ENCODE measurements around the gene IRF9.

The IRF9 gene

GRCh38 chr14:24206260-24207103 lies 45.4 kb downstream of the IRF9 start:
- Histone ChIP-seq H3K9me3 (ENCODE audit: control insufficient read depth, low read length) (no peaks in the 10 kb centered on the region), H3K4me1 (ENCODE audit: control insufficient read depth, insufficient read depth, low read length) (no peaks in the 10 kb centered on the region), H3K27ac (ENCODE audit: insufficient read depth, low read depth, low read length, poor library complexity, severe bottlenecking) (no peak overlapping the region), H3K4me3 (ENCODE audit: insufficient read depth, low read depth, low read length) (no peak overlapping the region), H3K27me3 (ENCODE audit: control insufficient read depth, insufficient read depth, low read length, poor library complexity, severe bottlenecking) (no peaks in the 10 kb centered on the region), H3K36me3 (ENCODE audit: control insufficient read depth, insufficient read depth, low read length) (peaks cover 40% of the 10 kb centered on the region)
- 93 to 95% methylated on average over 11 of the region's 11 CpGs for WGBS, 2 experiments

- no peaks in the 10 kb centered on the region for H3K27me3 ChIP-seq (ENCODE audit: control insufficient read depth, insufficient read depth, low read length, poor library complexity, severe bottlenecking)
- no peaks in the 10 kb centered on the region for H3K4me1 ChIP-seq (ENCODE audit: control insufficient read depth, insufficient read depth, low read length)
- peaks cover 39% of the 10 kb centered on the region for H3K36me3 ChIP-seq (ENCODE audit: control insufficient read depth, insufficient read depth, low read length)
- H3K9me3 ChIP-seq (ENCODE audit: control insufficient read depth, low read length), result no peaks in the 10 kb centered on the region
- H3K27ac ChIP-seq (ENCODE audit: insufficient read depth, low read depth, low read length, poor library complexity, severe bottlenecking), result no peak overlapping the region
- 93 to 96% methylated on average over 5 of the region's 5 CpGs for WGBS, 2 experiments
- H3K4me3 ChIP-seq (ENCODE audit: insufficient read depth, low read depth, low read length), result no peak overlapping the region
These were observed 46.1 kb downstream of the IRF9 start for GRCh38 chr14:24207104-24207551.

- no peaks in the 10 kb centered on the region for H3K4me1 ChIP-seq (ENCODE audit: control insufficient read depth, insufficient read depth, low read length)
- no peak overlapping the region for H3K4me3 ChIP-seq (ENCODE audit: insufficient read depth, low read depth, low read length)
- H3K9me3 ChIP-seq (ENCODE audit: control insufficient read depth, low read length), result no peaks in the 10 kb centered on the region
- 94% methylated on average over 2 of the region's 2 CpGs for WGBS, 2 experiments
- no peak overlapping the region for H3K27ac ChIP-seq (ENCODE audit: insufficient read depth, low read depth, low read length, poor library complexity, severe bottlenecking)
- peaks cover 39% of the 10 kb centered on the region for H3K36me3 ChIP-seq (ENCODE audit: control insufficient read depth, insufficient read depth, low read length)
- no peaks in the 10 kb centered on the region for H3K27me3 ChIP-seq (ENCODE audit: control insufficient read depth, insufficient read depth, low read length, poor library complexity, severe bottlenecking)
These were observed 46.6 kb downstream of the IRF9 start for GRCh38 chr14:24207625-24208024.

- peaks cover 8% of the 10 kb centered on the region for H3K4me1 ChIP-seq (ENCODE audit: control insufficient read depth, insufficient read depth, low read length)
- no peak overlapping the region for H3K27ac ChIP-seq (ENCODE audit: insufficient read depth, low read depth, low read length, poor library complexity, severe bottlenecking)
- peaks cover 28% of the 10 kb centered on the region for H3K36me3 ChIP-seq (ENCODE audit: control insufficient read depth, insufficient read depth, low read length)
- no peak overlapping the region for H3K4me3 ChIP-seq (ENCODE audit: insufficient read depth, low read depth, low read length)
- WGBS, 2 experiments, result 94 to 95% methylated on average over 6 of the region's 6 CpGs
- no peaks in the 10 kb centered on the region for H3K27me3 ChIP-seq (ENCODE audit: control insufficient read depth, insufficient read depth, low read length, poor library complexity, severe bottlenecking)
- H3K9me3 ChIP-seq (ENCODE audit: control insufficient read depth, low read length), result no peaks in the 10 kb centered on the region
These were observed 50.2 kb downstream of the IRF9 start for GRCh38 chr14:24211311-24211710.

- H3K27me3 ChIP-seq (ENCODE audit: control insufficient read depth, insufficient read depth, low read length, poor library complexity, severe bottlenecking), result no peaks in the 10 kb centered on the region
- H3K9me3 ChIP-seq (ENCODE audit: control insufficient read depth, low read length), result no peaks in the 10 kb centered on the region
- peaks cover 8% of the 10 kb centered on the region for H3K4me1 ChIP-seq (ENCODE audit: control insufficient read depth, insufficient read depth, low read length)
- WGBS, 2 experiments, result 0 to 1% methylated on average over 53 of the region's 53 CpGs
- H3K36me3 ChIP-seq (ENCODE audit: control insufficient read depth, insufficient read depth, low read length), result peaks cover 22% of the 10 kb centered on the region
- peak within 1 kb of the TSS; percentile 92 for H3K27ac ChIP-seq (ENCODE audit: insufficient read depth, low read depth, low read length, poor library complexity, severe bottlenecking)
- peak within 1 kb of the TSS; percentile 54 for H3K4me3 ChIP-seq (ENCODE audit: insufficient read depth, low read depth, low read length)
These were observed 52.1 kb downstream of the IRF9 start, which contains the start of gene CHMP4A for GRCh38 chr14:24212924-24213865. CHMP4A (minus strand) TSS chr14:24213488; CDS start chr14:24213439, 49 bp downstream.

GRCh38 chr14:24213866-24214662 lies 53.0 kb downstream of the IRF9 start:
- H3K36me3 ChIP-seq (ENCODE audit: control insufficient read depth, insufficient read depth, low read length), result peaks cover 16% of the 10 kb centered on the region

GRCh38 chr14:24215495-24216344 lies 54.7 kb downstream of the IRF9 start, which contains the start of gene MDP1:
MDP1 (minus strand) TSS chr14:24216066; CDS start chr14:24215955, 111 bp downstream.
- WGBS, 2 experiments, result 2% methylated on average over 40 of the region's 40 CpGs
- no peaks in the 10 kb centered on the region for H3K9me3 ChIP-seq (ENCODE audit: control insufficient read depth, low read length)
- peaks cover 8% of the 10 kb centered on the region for H3K4me1 ChIP-seq (ENCODE audit: control insufficient read depth, insufficient read depth, low read length)
- H3K27ac ChIP-seq (ENCODE audit: insufficient read depth, low read depth, low read length, poor library complexity, severe bottlenecking), result no peak within 1 kb of the TSS
- peak within 1 kb of the TSS; percentile 65 for H3K4me3 ChIP-seq (ENCODE audit: insufficient read depth, low read depth, low read length)
- peaks cover 3% of the 10 kb centered on the region for H3K36me3 ChIP-seq (ENCODE audit: control insufficient read depth, insufficient read depth, low read length)
- no peaks in the 10 kb centered on the region for H3K27me3 ChIP-seq (ENCODE audit: control insufficient read depth, insufficient read depth, low read length, poor library complexity, severe bottlenecking)

More at GRCh38 chr14:24213866-24214662, 53.0 kb downstream of the IRF9 start:
- H3K9me3 ChIP-seq (ENCODE audit: control insufficient read depth, low read length), result no peaks in the 10 kb centered on the region
- WGBS, 2 experiments, result 95% methylated on average over 7 of the region's 7 CpGs
- H3K4me1 ChIP-seq (ENCODE audit: control insufficient read depth, insufficient read depth, low read length), result peaks cover 8% of the 10 kb centered on the region
- H3K4me3 ChIP-seq (ENCODE audit: insufficient read depth, low read depth, low read length), result peak overlapping the region; percentile 54
- H3K27me3 ChIP-seq (ENCODE audit: control insufficient read depth, insufficient read depth, low read length, poor library complexity, severe bottlenecking), result no peaks in the 10 kb centered on the region
- H3K27ac ChIP-seq (ENCODE audit: insufficient read depth, low read depth, low read length, poor library complexity, severe bottlenecking), result no peak overlapping the region
